Activated CD4-positive, alpha-beta memory T cell treated with anti-CD3 and anti-CD28 coated beads for 36 hours (primary cell): ENCODE results near the gene NPAS2. TPM values are rescaled to one million over a fixed set of nuclear protein-coding genes. Genes with fewer than 3 reads are reported as not detected.
A peak's percentile ranks its signal among the peaks of the same experiment; 100 is the strongest.

ENCODE experiments used
- CTCF ChIA-PET: fragments of 350-600 bp; sonication (Branson Sonifier 250); formaldehyde crosslinking; loops from one replicate; lab custom pipeline; 2021; ENCODE audit warnings: antibody characterized with exemption, inconsistent platforms; lab: Charles Lee
- POLR2A ChIA-PET: fragments of 350-600 bp; sonication (Branson Sonifier 250); formaldehyde crosslinking; loops from one replicate; lab custom pipeline; 2021; ENCODE audit warnings: antibody characterized with exemption; lab: Charles Lee
- DNase-seq: peaks from one replicate; pipeline ENCODE4 v3.0.0-alpha.2; 2020
- H3K27ac Mint-ChIP-seq: one replicate; pipeline ENCODE4 v1.8.0; 2021; ENCODE audit warnings: mixed read lengths
- H3K27me3 Mint-ChIP-seq: one replicate; pipeline ENCODE4 v1.8.0; 2021; ENCODE audit warnings: mixed read lengths
- H3K36me3 Mint-ChIP-seq: one replicate; pipeline ENCODE4 v1.8.0; 2021; ENCODE audit warnings: mixed read lengths
- H3K4me1 Mint-ChIP-seq: one replicate; pipeline ENCODE4 v1.8.0; 2021; ENCODE audit warnings: low read depth, mixed read lengths
- H3K4me3 Mint-ChIP-seq: one replicate; pipeline ENCODE4 v1.8.0; 2021; ENCODE audit warnings: mild to moderate bottlenecking, mixed read lengths
- H3K9me3 Mint-ChIP-seq: one replicate; pipeline ENCODE4 v1.8.0; 2021; ENCODE audit warnings: mixed read lengths
- intact Hi-C: fragments of 100-400 bp; cut with micrococcal nuclease; formaldehyde crosslinking; loops from one replicate; pipeline ENCODE4 v1.15.1; 2023
- total RNA-seq, 2 experiments: library from RNA; stranded (reverse); gene quantifications; one replicate each; pipeline ENCODE4 v1.2.3, GENCODE V29; 2021

The NPAS2 gene
- total RNA-seq, 2 experiments from 2014 or later, result 1.4 to 2.3 TPM

DNA sequence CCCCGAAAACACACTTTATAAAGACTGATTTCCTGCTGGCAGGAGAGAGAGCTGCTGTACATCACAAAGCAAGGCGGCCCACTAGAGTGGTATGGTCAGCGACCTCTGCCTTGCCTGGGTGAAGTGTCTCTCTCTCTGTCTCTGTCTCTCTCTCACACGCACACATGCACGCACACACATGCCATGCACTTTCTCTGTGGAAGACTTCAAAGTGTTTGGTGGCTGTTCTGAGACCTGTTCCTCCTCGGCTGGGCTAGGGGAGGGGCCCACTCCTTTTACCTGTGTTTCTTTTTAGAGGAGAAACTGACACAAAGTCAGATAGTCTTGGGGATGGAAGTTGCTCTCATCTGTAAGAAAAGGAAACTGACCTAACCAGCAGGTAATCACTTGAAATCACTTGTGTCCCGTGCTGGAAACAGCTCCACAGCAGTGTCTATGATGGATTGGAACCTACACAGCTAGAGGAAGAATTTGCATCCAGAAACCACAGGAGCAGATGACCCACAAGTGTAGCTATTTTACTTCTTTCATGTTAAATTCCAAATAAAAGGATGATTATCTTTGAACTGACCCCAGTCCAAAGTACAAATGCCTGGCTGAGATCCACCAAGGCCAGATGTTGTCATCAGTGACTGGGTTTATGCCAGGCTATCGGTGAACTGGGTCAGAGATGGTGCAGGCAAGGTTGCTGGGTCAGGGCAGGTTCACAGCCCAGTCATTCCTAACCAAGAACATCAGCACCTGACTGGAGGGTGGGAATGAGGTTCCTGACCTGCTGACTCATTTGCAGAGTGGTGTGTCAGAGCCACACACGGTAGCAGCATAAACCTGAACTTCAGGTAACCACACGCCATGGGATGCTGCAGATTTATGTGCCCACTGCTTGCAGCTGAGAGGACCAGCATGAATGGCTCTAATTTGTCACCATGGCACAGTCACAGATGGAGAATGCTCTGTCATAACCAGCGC, 63.0 kb downstream of the NPAS2 start:
- H3K27ac Mint-ChIP-seq, result no peak overlapping the region
- no peaks in the 10 kb centered on the region for H3K27me3 Mint-ChIP-seq
- intact Hi-C loops, result no loop called here
- DNase-seq, result peak; percentile 57
- CTCF ChIA-PET, result no interaction called here
- H3K4me1 Mint-ChIP-seq, result peaks cover 2% of the 10 kb centered on the region
- no peaks in the 10 kb centered on the region for H3K9me3 Mint-ChIP-seq
- POLR2A ChIA-PET, result no interaction called here
- H3K36me3 Mint-ChIP-seq, result no peaks in the 10 kb centered on the region
- H3K4me3 Mint-ChIP-seq, result no peak overlapping the region

DNA sequence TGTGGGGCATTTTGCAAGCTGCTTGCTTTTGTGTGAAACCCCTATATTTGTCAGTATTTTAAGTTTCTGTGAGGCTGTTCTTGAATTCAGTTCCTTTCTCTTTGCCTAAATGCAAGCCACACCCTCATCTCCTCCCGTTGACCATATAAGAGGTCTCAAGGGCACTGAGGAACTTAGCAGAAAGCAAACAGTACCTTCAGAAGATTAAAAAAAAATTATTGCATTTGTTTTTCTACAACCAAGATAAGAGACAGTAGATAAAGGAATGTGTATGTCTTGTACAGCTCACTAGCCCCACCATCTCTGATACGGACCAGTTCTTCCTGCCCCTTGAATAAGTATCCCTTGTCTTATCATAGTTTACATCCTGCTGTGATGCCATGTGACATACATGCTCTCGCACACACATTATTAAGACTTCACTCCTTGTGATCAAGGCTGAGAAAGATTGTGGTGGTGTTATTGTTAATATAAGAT, 64.2 kb downstream of the NPAS2 start:
- Mint-ChIP-seq H3K36me3 (no peaks in the 10 kb centered on the region), H3K27ac (no peak overlapping the region), H3K9me3 (no peaks in the 10 kb centered on the region), H3K4me1 (peaks cover 2% of the 10 kb centered on the region), H3K27me3 (no peaks in the 10 kb centered on the region), H3K4me3 (no peak overlapping the region)
- CTCF ChIA-PET, result no interaction called here
- POLR2A ChIA-PET, result no interaction called here
- intact Hi-C loops, result no loop called here
- no peak for DNase-seq

DNA sequence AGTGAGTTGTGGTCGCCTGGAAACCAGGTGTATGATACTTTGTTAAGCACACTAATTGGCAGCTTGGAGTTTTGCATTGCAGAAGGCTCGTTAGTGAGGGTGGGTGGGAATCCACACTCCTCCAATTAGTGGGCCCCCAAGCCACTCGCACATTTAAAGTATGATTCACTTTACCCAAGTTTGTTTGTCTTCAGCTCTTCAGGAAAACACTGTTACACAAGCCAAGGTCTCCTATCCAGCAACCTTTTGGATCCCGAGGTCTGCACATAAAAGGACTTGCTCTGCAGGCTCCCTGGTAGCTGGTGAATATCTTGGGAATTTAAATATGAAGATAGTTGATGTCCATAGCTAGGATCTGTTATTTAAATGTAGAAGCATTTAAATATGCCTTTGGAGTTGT, 66.1 kb downstream of the NPAS2 start:
- H3K9me3 Mint-ChIP-seq, result no peaks in the 10 kb centered on the region
- H3K27me3 Mint-ChIP-seq, result no peaks in the 10 kb centered on the region
- CTCF ChIA-PET, result no interaction called here
- H3K4me3 Mint-ChIP-seq, result no peak overlapping the region
- H3K36me3 Mint-ChIP-seq, result no peaks in the 10 kb centered on the region
- DNase-seq, result no peak
- H3K4me1 Mint-ChIP-seq, result peaks cover 2% of the 10 kb centered on the region
- H3K27ac Mint-ChIP-seq, result no peak overlapping the region
- POLR2A ChIA-PET, result no interaction called here
- intact Hi-C loops, result no loop called here

DNA sequence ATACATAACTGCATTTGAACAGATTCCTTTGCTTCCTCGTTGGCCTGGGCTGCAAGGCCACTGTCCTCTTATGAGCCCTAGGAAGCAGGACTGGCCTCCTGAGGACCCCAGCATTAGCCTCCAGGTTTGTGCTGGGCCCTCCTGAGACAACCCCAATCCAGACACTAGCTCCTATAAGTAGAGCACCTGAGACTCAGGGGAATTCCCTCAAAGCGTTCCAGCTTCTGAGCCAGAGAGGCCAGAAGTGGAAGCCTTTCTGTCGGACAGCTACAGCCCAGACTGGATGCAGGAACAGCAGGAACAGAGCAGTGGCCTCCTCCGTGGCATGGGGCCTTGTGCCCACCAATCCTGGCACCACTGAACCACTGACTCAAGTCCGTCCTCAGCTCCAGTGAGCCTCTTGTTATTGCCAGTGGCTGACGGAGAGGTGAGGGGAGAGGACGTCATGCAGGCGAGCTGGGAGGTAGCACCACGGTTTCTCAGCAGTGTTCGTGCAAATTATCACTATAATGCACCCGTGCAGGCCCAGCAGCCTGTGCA, 67.2 kb downstream of the NPAS2 start:
- peaks cover 2% of the 10 kb centered on the region for H3K4me1 Mint-ChIP-seq
- H3K27me3 Mint-ChIP-seq, result no peaks in the 10 kb centered on the region
- H3K36me3 Mint-ChIP-seq, result no peaks in the 10 kb centered on the region
- ChIA-PET POLR2A (no interaction called here), CTCF (no interaction called here)
- intact Hi-C loops, result no loop called here
- no peaks in the 10 kb centered on the region for H3K9me3 Mint-ChIP-seq
- no peak overlapping the region for H3K27ac Mint-ChIP-seq
- no peak for DNase-seq
- H3K4me3 Mint-ChIP-seq, result no peak overlapping the region

DNA sequence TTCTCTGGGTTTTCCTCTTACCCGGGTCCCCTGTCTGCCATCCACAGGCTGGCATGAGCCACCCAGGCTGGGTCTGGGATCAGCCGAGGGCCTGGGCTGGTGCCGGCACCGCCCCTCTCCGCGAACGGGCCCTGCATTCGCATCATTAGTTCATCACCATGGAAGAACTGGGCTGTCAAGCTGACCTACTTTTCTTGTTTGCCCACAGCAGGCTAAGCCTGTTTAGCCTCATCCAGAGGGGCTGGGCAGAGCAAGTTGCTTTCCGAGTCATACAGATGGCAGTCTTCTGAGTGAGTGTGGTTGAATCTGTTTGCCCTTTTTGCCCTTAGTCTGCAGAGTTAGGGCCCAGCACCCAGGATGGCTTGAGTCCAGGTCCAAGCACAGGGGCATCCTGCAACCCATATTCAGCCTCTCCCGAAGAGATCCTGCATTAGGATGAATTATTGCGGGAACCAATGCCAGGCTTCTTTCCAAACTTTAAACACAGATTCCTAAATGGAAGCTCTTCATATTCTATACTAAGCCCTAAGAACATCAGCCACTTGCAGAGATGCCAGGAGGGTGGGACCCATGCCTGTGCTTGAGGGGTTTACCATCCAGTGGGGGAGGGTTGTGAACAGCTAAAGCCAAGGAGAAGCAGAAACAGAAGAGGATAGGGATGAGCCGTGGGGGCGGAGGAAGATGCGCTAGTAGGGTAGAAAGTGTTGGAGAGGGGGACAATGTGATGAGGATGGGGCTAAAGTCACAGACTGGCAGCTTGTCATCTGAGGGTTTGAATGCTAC, 68.0 kb downstream of the NPAS2 start:
- Mint-ChIP-seq H3K27ac (no peak overlapping the region), H3K27me3 (no peaks in the 10 kb centered on the region), H3K36me3 (no peaks in the 10 kb centered on the region), H3K4me1 (peaks cover 2% of the 10 kb centered on the region), H3K4me3 (no peak overlapping the region), H3K9me3 (no peaks in the 10 kb centered on the region)
- no peak for DNase-seq
- intact Hi-C loops, result no loop called here
- POLR2A ChIA-PET, result no interaction called here
- CTCF ChIA-PET, result no interaction called here

DNA sequence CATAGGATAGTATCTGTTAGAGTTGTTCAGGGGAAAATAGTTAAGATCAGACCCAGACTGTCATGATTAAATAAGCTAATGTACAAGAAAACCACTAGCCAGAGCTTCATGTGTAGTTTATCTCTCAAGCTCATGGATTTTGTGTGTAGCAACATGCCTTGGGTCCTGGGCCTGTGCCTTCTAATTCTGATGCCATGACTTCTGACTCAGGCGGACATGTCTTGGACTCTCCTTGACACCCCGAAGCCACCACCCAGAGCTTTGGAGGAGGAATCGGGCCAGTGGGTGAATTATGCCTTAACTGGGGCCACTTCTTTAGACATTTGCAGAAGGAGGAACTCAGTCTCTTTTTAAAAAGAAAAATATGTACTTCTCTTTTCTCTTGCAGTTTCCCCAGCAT, 68.7 kb downstream of the NPAS2 start:
- ChIA-PET POLR2A (no interaction called here), CTCF (no interaction called here)
- Mint-ChIP-seq H3K27me3 (no peaks in the 10 kb centered on the region), H3K4me3 (no peak overlapping the region), H3K36me3 (no peaks in the 10 kb centered on the region), H3K9me3 (no peaks in the 10 kb centered on the region), H3K27ac (no peak overlapping the region), H3K4me1 (no peaks in the 10 kb centered on the region)
- DNase-seq, result no peak
- intact Hi-C loops, result no loop called here

DNA sequence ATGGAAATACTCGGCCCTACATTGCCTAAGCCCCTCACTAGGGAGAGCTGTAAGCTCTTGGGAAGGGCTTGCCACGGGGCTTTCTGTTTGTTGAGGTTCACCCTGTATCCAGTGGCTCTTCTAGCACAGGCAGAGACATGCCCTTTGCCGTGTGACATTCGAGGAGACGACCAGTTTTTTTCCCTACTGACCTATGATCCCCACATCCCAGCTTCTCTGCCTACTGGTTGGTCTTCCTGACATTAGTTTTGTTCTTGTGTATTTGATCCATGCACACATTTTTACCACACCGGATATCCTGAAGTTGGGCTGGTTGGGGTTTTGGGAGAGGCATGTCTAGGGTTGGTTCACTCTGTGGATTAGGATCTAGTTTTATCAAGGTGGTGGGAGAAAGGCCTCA, 69.3 kb downstream of the NPAS2 start:
- no peaks in the 10 kb centered on the region for H3K9me3 Mint-ChIP-seq
- H3K4me1 Mint-ChIP-seq, result no peaks in the 10 kb centered on the region

DNA sequence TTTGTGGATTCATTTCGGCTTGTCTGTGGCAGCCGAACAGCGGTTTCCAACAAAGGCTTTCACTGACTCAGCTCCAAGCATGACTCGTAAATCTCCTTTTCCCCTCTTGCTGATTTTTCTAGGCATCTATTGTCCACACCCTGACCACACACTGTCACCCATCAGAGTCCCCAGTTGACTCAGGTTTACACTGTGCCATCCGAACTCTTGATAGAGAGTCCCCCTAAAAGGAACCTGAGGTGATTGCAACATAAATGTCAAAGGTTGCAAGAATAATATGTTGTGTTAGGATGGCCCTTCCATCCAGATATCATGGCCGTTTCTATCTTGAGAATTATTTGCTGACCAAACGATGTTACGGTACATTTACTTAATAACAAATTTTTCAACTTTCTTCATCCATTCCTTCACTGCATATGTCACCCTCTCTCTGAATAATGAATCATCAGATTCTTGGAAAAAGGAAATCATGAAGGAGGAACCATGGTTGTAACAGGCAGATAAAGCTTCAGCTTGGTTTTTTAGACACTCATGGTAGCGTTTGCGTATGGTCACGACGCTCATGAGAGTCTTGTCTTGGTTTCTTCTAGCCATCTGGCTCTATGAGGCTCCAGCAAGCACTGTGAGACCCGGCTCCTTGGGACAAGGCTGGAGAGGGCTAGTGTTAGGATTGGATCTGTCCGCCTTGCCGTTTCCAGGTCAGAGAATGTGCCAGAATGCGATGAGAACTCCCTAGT, 72.1 kb downstream of the NPAS2 start:
- ChIA-PET CTCF (no interaction called here), POLR2A (no interaction called here)
- H3K27me3 Mint-ChIP-seq, result no peaks in the 10 kb centered on the region

More for the DNA sequence above, 69.3 kb downstream of the NPAS2 start:
- intact Hi-C loops, result no loop called here
- no peaks in the 10 kb centered on the region for H3K27me3 Mint-ChIP-seq
- no peak overlapping the region for H3K4me3 Mint-ChIP-seq
- DNase-seq, result no peak
- CTCF ChIA-PET, result no interaction called here
- POLR2A ChIA-PET, result no interaction called here
- H3K27ac Mint-ChIP-seq, result no peak overlapping the region
- H3K36me3 Mint-ChIP-seq, result no peaks in the 10 kb centered on the region

DNA sequence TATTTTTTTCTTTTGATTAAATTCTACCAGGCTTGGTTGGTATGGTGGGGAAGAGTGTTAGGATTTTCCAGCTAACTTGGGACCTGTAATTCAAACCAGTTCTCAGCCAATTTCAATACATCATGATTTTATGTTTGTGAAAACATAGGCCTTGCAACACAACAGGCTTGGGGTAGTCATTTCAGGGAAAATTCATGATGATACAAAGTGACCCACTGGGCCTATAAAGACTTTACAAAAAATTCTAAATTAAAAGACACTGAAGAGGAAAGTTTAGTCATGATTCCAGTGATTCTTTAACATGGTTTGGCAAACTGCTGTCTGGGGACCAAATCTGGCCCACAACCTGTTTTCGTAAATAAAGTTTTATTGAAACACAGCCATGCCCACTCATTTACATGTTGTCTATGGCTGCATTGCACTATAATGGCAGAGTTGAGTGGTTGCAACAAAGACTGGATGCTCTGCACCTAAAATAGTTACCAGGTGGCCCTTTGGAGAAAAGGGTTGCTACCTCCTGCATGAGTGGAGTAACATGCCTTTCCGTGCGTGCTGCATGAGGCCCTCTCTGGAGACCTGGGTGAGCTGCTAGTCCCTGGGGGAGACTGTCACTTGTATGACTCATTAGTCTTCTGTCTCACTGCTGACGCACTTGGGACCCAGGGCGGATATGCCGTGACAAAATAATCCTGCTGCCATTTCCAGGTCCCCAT, 73.6 kb downstream of the NPAS2 start:
- CTCF ChIA-PET, result no interaction called here
- Mint-ChIP-seq H3K4me3 (no peak overlapping the region), H3K4me1 (no peaks in the 10 kb centered on the region), H3K9me3 (peaks cover 5% of the 10 kb centered on the region), H3K27me3 (no peaks in the 10 kb centered on the region), H3K36me3 (no peaks in the 10 kb centered on the region), H3K27ac (no peak overlapping the region)
- POLR2A ChIA-PET, result no interaction called here
- no peak for DNase-seq
- intact Hi-C loops, result no loop called here

More for the DNA sequence above, 72.1 kb downstream of the NPAS2 start:
- Mint-ChIP-seq H3K9me3 (peaks cover 5% of the 10 kb centered on the region), H3K36me3 (no peaks in the 10 kb centered on the region), H3K4me3 (no peak overlapping the region), H3K4me1 (no peaks in the 10 kb centered on the region), H3K27ac (no peak overlapping the region)
- intact Hi-C loops, result no loop called here
- DNase-seq, result no peak

DNA sequence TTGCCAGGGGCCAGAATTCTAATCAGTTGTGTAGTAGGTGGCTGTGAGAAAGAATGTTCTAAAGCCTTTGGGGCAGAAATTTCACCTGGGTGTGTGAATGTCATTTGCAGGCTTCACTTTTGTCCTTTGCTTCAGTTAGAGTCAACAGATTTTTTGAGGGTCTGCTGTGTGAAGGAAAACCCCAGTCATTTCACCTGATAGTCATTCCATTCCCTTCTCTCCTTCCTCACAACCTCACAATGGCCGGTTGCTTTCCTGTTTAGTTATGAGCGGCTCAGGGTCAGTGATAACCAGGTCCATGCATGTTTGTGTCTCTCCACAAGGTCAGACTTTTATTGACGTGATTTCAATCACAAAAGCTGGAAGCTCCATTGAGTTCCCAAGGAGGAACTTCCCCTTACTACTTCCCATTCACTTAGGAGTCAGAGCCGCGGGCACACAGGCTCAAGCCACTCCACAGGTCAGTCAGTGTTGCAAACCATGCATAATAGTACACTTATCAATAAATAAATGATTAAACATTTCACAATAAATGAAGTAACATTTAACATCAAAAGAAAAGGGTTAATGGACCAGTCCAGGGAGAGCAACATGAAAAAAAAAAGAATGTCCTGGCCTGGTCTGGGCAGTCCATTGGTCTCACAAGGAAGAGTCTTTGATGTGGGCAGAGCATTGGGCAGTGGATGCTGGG, 74.3 kb downstream of the NPAS2 start:
- intact Hi-C loops, result no loop called here
- Mint-ChIP-seq H3K4me3 (no peak overlapping the region), H3K36me3 (no peaks in the 10 kb centered on the region), H3K9me3 (peaks cover 5% of the 10 kb centered on the region), H3K27ac (no peak overlapping the region), H3K4me1 (no peaks in the 10 kb centered on the region), H3K27me3 (no peaks in the 10 kb centered on the region)
- ChIA-PET CTCF (interaction anchor here (0.9 kb wide), 1 partner anchor 24 kb away, joined by 3 read pairs; no protein-coding TSS in a partner anchor), POLR2A (no interaction called here)
- no peak for DNase-seq

DNA sequence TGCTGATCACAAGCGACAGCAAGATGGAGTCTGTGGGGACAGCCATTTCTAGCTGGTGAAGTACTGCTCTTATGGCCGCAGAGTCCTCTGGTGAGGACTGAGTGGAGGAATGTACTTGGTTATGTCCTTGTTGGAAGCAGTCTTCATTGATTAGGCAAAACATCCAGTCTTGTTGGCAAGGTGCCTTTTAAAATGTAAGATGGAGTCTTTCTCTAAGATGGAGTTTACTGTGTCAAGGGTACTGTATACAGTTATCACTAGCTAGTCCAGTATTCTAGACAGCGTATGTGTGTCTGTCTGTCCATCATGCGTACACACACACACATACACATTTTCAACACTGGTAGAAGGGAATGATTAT, 74.8 kb downstream of the NPAS2 start:
- no peaks in the 10 kb centered on the region for H3K4me1 Mint-ChIP-seq
- intact Hi-C loops, result no loop called here
- no peak overlapping the region for H3K27ac Mint-ChIP-seq
- no peaks in the 10 kb centered on the region for H3K36me3 Mint-ChIP-seq
- POLR2A ChIA-PET, result no interaction called here
- no peak for DNase-seq
- CTCF ChIA-PET, result interaction anchor here (0.9 kb wide), 1 partner anchor 23 kb away, joined by 3 read pairs; no protein-coding TSS in a partner anchor
- no peak overlapping the region for H3K4me3 Mint-ChIP-seq
- H3K9me3 Mint-ChIP-seq, result peaks cover 5% of the 10 kb centered on the region
- no peaks in the 10 kb centered on the region for H3K27me3 Mint-ChIP-seq
